IMR-90 (cell line): ENCODE measurements around the gene GABBR1. TPM values are rescaled to one million over a fixed set of nuclear protein-coding genes. Genes with fewer than 3 reads are reported as not detected.

Experiments
- ATAC-seq: fragments of 200-7000 bp; cut with Tn5 transposase; 2 replicates; pipeline ENCODE4 v1.9.1; 2020; ENCODE audit warnings: low read depth, mild to moderate bottlenecking, moderate library complexity
- BruUV-seq: library from RNA; stranded (reverse); fragments of 400-500 nt; replicated peaks from 2 replicates; lab custom pipeline; 2021; lab: Mats Ljungman, UMichigan
- CTCF ChIA-PET: fragments of 300-600 bp; formaldehyde crosslinking; extraction: SDS; loops from one replicate; lab custom pipeline; 2021; ENCODE audit warnings: antibody characterized with exemption; lab: Yijun Ruan, JAX
- POLR2A ChIA-PET: fragments of 300-600 bp; sonication (Branson Sonifier 250); formaldehyde crosslinking; loops from one replicate; lab custom pipeline; 2022; ENCODE audit warnings: antibody characterized with exemption; ENCODE audit not compliant: unreplicated experiment; lab: Charles Lee
- DNase-seq: peaks from one replicate; pipeline ENCODE4 v3.0.0; 2013
- H2AFZ ChIP-seq: replicated peaks from 2 replicates; pipeline ENCODE3; 2013; ENCODE audit warnings: low read length, mild to moderate bottlenecking; ENCODE audit not compliant: poor library complexity
- H2AK5ac ChIP-seq: 2 replicates; pipeline ENCODE4 v1.6.1; 2013; ENCODE audit warnings: low read depth, low read length, inconsistent platforms
- H2AK9ac ChIP-seq: replicated peaks from 2 replicates; pipeline ENCODE3; 2013; ENCODE audit warnings: mild to moderate bottlenecking, low read depth, low read length, moderate library complexity; ENCODE audit not compliant: poor library complexity
- H2BK120ac ChIP-seq: 2 replicates; pipeline ENCODE4 v1.6.1; 2013; ENCODE audit warnings: low read depth, low read length, inconsistent platforms
- H2BK15ac ChIP-seq: 3 replicates; pipeline ENCODE4 v1.6.1; 2013; ENCODE audit warnings: low read depth, low read length, inconsistent platforms
- H2BK20ac ChIP-seq: 2 replicates; pipeline ENCODE4 v1.6.1; 2013; ENCODE audit warnings: low read depth, mild to moderate bottlenecking, inconsistent platforms, low read length, moderate library complexity
- H2BK5ac ChIP-seq: 2 replicates; pipeline ENCODE4 v1.6.1; 2013; ENCODE audit warnings: mild to moderate bottlenecking, low read depth, low read length, inconsistent platforms; ENCODE audit not compliant: poor library complexity, severe bottlenecking
- H3K14ac ChIP-seq: replicated peaks from 2 replicates; pipeline ENCODE4 v1.6.1; 2013; ENCODE audit warnings: low read depth, low read length, inconsistent platforms
- H3K18ac ChIP-seq: 2 replicates; pipeline ENCODE4 v1.6.1; 2013; ENCODE audit warnings: low read depth, low read length, control low read depth
- H3K23ac ChIP-seq: 2 replicates; pipeline ENCODE4 v1.6.1; 2013; ENCODE audit warnings: low read depth, low read length, inconsistent platforms
- H3K27ac ChIP-seq: 2 replicates; pipeline ENCODE4 v1.5.1; 2013; ENCODE audit warnings: mild to moderate bottlenecking, control low read depth, low read length; ENCODE audit not compliant: insufficient read depth
- H3K27me3 ChIP-seq: 2 replicates; pipeline ENCODE4 v1.6.1; 2013; ENCODE audit warnings: low read length; ENCODE audit not compliant: control insufficient read depth, insufficient read depth
- H3K36me3 ChIP-seq: 2 replicates; pipeline ENCODE4 v1.6.1; 2013; ENCODE audit warnings: low read length, mixed read lengths; ENCODE audit not compliant: control insufficient read depth, insufficient read depth
- H3K4ac ChIP-seq: 2 replicates; pipeline ENCODE4 v1.6.1; 2013; ENCODE audit warnings: low read depth, low read length, inconsistent platforms
- H3K4me1 ChIP-seq: 2 replicates; pipeline ENCODE4 v1.6.1; 2013; ENCODE audit warnings: low read length, mixed read lengths; ENCODE audit not compliant: control insufficient read depth, insufficient read depth
- H3K4me2 ChIP-seq: 2 replicates; pipeline ENCODE4 v1.6.1; 2013; ENCODE audit warnings: low read depth, mild to moderate bottlenecking, control low read depth, low read length, moderate library complexity
- H3K4me3 ChIP-seq: 2 replicates; pipeline ENCODE4 v1.5.1; 2013; ENCODE audit warnings: low read depth, mild to moderate bottlenecking, control low read depth, low read length, moderate library complexity; ENCODE audit not compliant: insufficient read depth
- H3K56ac ChIP-seq: 2 replicates; pipeline ENCODE4 v1.6.1; 2013; ENCODE audit warnings: low read length, inconsistent platforms; ENCODE audit not compliant: insufficient read depth; ENCODE audit errors: extremely low read depth
- H3K79me1 ChIP-seq, 2 experiments: 2 replicates each; pipeline ENCODE4 v1.6.1; 2013; ENCODE audit warnings: low read length in 2 of 2, inconsistent platforms in 1 of 2, low read depth in 1 of 2
- H3K9ac ChIP-seq: 2 replicates; pipeline ENCODE4 v1.6.1; 2013; ENCODE audit warnings: low read depth, low read length, control low read depth
- H3K9me1 ChIP-seq: 2 replicates; pipeline ENCODE4 v1.6.1; 2013; ENCODE audit warnings: low read length, inconsistent platforms; ENCODE audit not compliant: insufficient read depth
- H3K9me3 ChIP-seq: 2 replicates; pipeline ENCODE4 v1.6.1; 2013; ENCODE audit warnings: low read length; ENCODE audit not compliant: control insufficient read depth, insufficient read depth
- H4K20me1 ChIP-seq: 2 replicates; pipeline ENCODE4 v1.6.1; 2013; ENCODE audit warnings: low read length, inconsistent platforms; ENCODE audit not compliant: insufficient read depth
- H4K5ac ChIP-seq: 2 replicates; pipeline ENCODE4 v1.6.1; 2013; ENCODE audit warnings: mild to moderate bottlenecking, low read depth, low read length, control low read depth
- H4K8ac ChIP-seq, 2 experiments: 2 replicates each; pipeline ENCODE4 v1.6.1; 2013; ENCODE audit warnings: low read depth in 2 of 2, low read length in 2 of 2, control low read depth in 1 of 2, inconsistent platforms in 1 of 2
- H4K91ac ChIP-seq: 2 replicates; pipeline ENCODE4 v1.6.1; 2013; ENCODE audit warnings: low read depth, low read length, inconsistent platforms; ENCODE audit not compliant: insufficient read depth
- CEBPB ChIP-seq: IDR thresholded peaks from 2 replicates; pipeline ENCODE4 v1.6.1; 2012; ENCODE audit warnings: low read depth, low read length, improper control_type of control experiment
- CHD1 ChIP-seq: IDR thresholded peaks from 2 replicates; pipeline ENCODE4 v1.6.1; 2012; ENCODE audit warnings: low read depth, low read length, improper control_type of control experiment
- WGBS, 2 experiments: methylation state at CpG; one replicate each; pipeline versions ENCODE4 v1.1.5 to v1.1.7; 2013; ENCODE audit warnings: missing lambda C conversion rate in 2 of 2; ENCODE audit not compliant: insufficient read length in 1 of 2; ENCODE audit errors: extremely low coverage in 2 of 2; 5-methylcytosine and 5-hydroxymethylcytosine counted together
- dilution Hi-C: fragments of 300-500 bp; cut with HindIII; formaldehyde crosslinking; loops from one replicate; pipeline ENCODE4 v1.14.3; 2018; ENCODE audit warnings: low sequenced_read_pairs; ENCODE audit not compliant: unreplicated experiment
- in situ Hi-C: fragments of 300-500 bp; cut with MboI; formaldehyde crosslinking; loops from 3 replicates; pipeline ENCODE4 v1.14.3; 2019; ENCODE audit warnings: low sequenced_read_pairs, inconsistent platforms, mixed read lengths
- intact Hi-C: fragments of 100-400 bp; cut with micrococcal nuclease; formaldehyde crosslinking; loops from 2 replicates; pipeline ENCODE4 v1.10.0; 2022
- polyA plus RNA-seq, 3 experiments: library from polyadenylated mRNA; depleted of rRNA; stranded (reverse); fragments of >200 nt; gene quantifications; 2 replicates each; pipeline ENCODE4 v1.2.3, GENCODE V29; 2012; ENCODE audit warnings: low replicate concordance in 1 of 3
- total RNA-seq: library from RNA; depleted of rRNA; stranded (reverse); fragments of >200 nt; gene quantifications from 2 replicates; pipeline ENCODE4 v1.2.3, GENCODE V29; 2012

The GABBR1 gene
- total and polyA plus RNA-seq, 2 of the 4 experiments (the other 2 are of a cell fraction): 5.9 to 31.5 TPM

DNA sequence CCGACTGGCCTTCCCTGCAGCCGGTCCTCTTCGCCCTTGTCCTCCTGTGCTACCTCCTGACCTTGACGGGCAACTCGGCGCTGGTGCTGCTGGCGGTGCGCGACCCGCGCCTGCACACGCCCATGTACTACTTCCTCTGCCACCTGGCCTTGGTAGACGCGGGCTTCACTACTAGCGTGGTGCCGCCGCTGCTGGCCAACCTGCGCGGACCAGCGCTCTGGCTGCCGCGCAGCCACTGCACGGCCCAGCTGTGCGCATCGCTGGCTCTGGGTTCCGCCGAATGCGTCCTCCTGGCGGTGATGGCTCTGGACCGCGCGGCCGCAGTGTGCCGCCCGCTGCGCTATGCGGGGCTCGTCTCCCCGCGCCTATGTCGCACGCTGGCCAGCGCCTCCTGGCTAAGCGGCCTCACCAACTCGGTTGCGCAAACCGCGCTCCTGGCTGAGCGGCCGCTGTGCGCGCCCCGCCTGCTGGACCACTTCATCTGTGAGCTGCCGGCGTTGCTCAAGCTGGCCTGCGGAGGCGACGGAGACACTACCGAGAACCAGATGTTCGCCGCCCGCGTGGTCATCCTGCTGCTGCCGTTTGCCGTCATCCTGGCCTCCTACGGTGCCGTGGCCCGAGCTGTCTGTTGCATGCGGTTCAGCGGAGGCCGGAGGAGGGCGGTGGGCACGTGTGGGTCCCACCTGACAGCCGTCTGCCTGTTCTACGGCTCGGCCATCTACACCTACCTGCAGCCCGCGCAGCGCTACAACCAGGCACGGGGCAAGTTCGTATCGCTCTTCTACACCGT is 79.5 kb downstream of the GABBR1 start:
- no peaks in the 10 kb centered on the region for H3K36me3 ChIP-seq
- H3K4me3 ChIP-seq: no peak overlapping the region; the same call in 1 of the 2 replicates
- BruUV-seq: no TSS peak
- no peak overlapping the region for H2AK5ac ChIP-seq
- H3K79me1 ChIP-seq: no peaks in the 10 kb centered on the region
- no peak overlapping the region for H4K8ac ChIP-seq
- H2BK15ac ChIP-seq: no peak overlapping the region
- no peak overlapping the region for H3K18ac ChIP-seq
- H3K4ac ChIP-seq: no peak overlapping the region
- ChIA-PET CTCF (no interaction called here), POLR2A (no interaction called here)
- intact Hi-C loops (no loop called here), dilution Hi-C loops (no loop called here), in situ Hi-C loops (no loop called here)
- no peak overlapping the region for H2BK5ac ChIP-seq
- 0% methylated on average over 29 of the region's 83 CpGs; no CpG with 5 or more reads in 1 of the 2 experiments for WGBS, 2 experiments
- no peak overlapping the region for H2BK120ac ChIP-seq
- ATAC-seq (peak; percentile 77), DNase-seq (peak; percentile 54)
- no peak overlapping the region for H2BK20ac ChIP-seq
- H3K27me3 ChIP-seq: peaks cover 15% of the 10 kb centered on the region
- peak overlapping the region; percentile 23; the same call in 1 of the 2 replicates for H3K4me2 ChIP-seq
- no peak overlapping the region for H3K9ac ChIP-seq
- no peak overlapping the region for H2AK9ac ChIP-seq
- peaks cover 2% of the 10 kb centered on the region; the same call in 1 of the 2 replicates for H3K4me1 ChIP-seq
- no peak overlapping the region for H4K91ac ChIP-seq
- no peaks in the 10 kb centered on the region for H4K20me1 ChIP-seq
- no peaks in the 10 kb centered on the region for H3K9me1 ChIP-seq
- no peaks in the 10 kb centered on the region for H3K9me3 ChIP-seq
- peak overlapping the region; percentile 59 for H2AFZ ChIP-seq
- no peak overlapping the region for H3K27ac ChIP-seq
- no peak overlapping the region for H3K14ac ChIP-seq
- H3K23ac ChIP-seq: no peak overlapping the region
- TF ChIP-seq CHD1: no peak
- peak; percentile 87 for TF ChIP-seq CEBPB
- H4K5ac ChIP-seq: no peak overlapping the region
- H3K56ac ChIP-seq: no peak overlapping the region
